Muscle of back (tissue), 11 donors: ENCODE data around the gene COX4I1. TPM values are rescaled to one million over a fixed set of nuclear protein-coding genes. Genes with fewer than 3 reads are reported as not detected.
A peak's percentile ranks its signal among the peaks of the same experiment; 100 is the strongest.

ENCODE experiments used
- DNase-seq, 3 donors: peaks; one replicate each; pipeline versions ENCODE4 v3.0.0 to v3.0.0-alpha.2; 2013
- polyA plus RNA-seq, 10 donors: library from polyadenylated mRNA; unstranded; fragments of 120-200 nt; gene quantifications; one replicate each; pipeline ENCODE4 v1.2.1, GENCODE V29; 2013; ENCODE audit not compliant: insufficient read length in 10 of 10

COX4I1 gene
- polyA plus RNA-seq, 10 donors: 332 to 475 (median 380) TPM

DNA sequence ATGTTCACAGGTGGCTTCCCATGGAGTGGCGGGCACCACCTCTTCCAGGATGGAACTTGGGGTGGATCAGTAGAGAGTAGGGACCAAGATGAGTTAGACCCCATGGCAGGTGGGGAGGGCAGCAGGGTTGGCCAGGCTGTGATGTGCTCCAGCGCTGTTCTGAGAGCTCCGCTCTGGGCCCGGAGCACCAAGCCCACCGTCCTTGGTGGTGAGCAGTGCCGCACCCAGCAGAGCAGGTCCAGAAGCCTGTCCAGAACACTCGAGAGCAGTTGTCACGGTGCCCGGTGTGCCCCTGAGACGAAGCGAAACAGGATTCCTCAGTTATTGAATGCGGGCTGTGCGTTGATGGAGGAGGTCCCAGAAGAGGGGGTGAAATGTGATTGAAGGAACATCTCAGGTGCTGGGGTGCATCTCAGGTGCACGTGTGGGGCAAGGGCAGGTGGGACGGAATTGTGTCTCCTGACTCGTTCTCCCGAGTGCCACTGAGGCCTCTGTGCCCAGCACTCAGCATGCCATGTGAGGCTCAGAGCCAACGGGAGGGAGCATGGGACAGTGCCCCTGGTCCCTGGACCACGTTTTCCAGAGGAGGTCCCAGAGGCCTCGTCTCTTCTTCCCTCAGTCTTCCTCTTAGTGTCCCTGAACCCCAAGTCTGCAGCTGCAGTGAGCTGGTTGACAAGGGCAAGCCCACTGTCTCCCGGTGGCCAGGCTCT lies 39.5 kb downstream of the COX4I1 start:
- DNase-seq: no peak

DNA sequence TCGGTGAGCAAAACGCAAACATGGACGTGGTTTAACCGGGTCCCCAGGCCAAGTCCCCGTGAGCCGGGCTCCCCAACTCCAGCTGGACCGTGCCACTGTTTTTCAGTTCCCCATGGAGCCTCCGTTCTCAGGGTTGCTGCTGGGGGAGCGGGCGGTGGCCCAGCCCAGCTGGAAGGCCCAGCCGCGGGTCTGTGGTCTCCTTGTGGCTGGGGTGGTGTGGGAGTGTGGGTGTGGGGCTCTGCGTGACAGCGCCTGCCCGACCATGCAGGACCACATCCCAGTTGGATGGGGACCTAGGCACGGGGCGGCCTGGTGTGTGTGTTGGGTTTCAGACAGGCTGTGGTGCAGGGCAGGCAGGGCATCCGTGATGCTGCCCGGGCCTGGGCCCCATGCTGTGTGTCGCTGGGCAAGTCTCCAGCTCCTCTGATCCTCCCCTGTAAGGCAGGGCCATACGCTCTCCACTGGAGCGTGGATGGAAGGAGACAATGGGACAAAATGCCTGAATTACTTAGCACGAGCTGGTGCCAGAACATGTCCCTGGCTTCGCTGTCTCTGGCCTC lies 40.3 kb downstream of the COX4I1 start:
- DNase-seq: no peak

DNA sequence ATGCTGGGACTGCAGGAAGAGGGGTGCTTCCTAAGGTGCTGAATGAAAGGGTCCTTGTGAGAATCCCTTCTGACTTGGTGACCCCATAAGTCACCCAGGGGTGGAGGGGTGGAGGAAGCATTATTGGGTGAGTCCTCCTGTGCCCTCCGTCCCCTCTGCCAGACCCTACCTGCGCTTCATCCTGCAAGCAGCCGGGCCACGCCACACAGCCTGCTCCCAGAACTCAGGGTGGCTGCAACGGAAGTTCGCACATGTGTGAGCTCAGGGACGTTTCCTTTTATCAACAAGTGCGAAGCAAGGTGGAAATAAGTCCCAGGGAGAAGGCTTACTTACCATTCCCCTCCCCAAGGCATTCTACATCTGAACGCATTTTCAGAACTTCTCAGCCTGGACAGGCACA lies 40.9 kb downstream of the COX4I1 start:
- no peak for DNase-seq

DNA sequence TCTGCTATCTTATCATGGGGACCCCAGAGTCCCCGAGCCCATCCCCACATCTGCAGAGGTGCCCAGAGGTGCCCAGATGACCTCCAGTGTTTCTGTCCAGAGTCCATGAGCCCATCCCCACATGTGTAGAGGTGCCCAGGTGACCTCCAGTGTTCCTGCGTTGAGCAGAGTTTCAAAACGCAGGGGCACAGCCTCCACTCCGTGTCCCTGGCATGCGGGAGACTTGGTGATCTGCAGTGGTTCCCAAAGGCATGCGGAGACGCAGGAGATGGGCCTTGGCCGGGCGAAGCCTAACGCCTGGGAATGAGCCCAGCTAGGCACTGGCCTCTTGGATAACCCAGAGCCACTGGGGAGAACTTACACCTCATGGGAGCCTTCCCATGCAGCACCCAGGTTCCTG lies 41.3 kb downstream of the COX4I1 start:
- no peak for DNase-seq

DNA sequence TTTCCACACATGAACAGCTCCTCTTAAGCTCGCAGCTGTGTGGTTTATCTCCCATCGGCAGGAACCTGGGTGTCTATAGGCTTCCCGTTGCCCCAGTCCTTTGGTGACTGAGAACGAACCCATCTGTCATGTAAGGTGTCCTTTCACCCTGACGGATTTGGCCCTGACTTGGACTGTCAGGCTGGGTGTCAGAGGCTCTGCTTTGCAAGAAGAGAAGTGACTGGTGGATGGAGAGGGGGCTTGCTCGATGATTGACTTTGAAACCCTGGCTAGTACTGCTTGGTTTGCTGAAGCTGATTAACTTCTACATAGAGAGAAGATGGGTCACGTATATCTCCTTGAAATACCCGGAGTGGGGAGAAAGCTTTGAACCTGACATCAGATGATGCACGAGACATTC lies 42.9 kb downstream of the COX4I1 start:
- no peak for DNase-seq

DNA sequence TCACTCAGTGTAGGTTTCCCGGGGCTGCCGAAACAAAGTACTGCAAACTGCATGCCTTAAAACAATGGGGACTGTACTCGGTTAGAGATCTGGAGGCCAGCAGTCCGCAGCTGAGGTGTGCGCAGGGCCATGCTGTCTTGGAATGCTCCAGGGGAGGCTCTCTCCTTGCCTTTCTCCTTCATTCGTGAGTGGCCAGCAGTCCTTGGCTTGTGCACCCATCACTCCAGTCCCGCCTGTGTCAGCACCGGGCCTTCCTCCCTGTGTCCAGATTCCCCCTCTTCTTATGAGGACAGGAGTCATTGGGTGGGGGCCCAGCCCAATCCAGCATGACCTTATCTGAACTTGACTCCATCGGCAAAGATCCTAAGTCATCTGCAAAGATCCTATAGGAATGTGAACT lies 43.4 kb downstream of the COX4I1 start:
- DNase-seq: no peak

DNA sequence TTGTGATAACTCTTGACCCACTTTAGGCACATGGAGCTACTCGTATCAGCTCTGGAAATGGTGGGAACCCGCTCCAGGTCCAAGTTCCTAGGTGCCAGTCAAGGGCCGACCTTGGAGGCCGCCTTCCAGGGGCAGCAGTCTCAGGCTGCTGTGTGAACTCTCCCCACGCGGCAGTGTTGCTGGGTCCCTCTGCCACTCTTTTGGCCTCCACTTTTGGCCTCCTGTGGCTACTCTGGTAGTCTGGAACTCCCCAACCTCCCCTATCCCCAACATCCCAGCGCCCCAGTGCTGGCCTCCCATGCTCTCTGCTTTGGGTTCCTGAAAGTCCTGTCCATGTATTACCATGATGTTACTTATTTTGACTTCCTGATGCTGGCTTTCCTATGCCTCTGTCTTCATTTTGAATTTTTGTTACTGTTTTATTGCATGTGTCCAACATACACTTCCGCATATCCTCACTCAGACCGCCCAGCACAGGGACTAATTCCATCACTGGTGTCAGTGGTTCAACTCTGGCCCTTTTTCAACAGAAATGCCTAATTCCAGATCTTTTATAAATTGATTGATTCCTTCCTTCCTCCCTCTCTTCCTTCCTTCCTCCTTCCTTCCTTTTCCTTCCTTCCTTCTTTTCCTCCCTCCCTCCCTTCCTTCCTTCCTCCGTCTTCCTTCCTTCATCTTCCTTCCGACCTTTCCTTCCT lies 44.1 kb downstream of the COX4I1 start:
- DNase-seq: no peak

DNA sequence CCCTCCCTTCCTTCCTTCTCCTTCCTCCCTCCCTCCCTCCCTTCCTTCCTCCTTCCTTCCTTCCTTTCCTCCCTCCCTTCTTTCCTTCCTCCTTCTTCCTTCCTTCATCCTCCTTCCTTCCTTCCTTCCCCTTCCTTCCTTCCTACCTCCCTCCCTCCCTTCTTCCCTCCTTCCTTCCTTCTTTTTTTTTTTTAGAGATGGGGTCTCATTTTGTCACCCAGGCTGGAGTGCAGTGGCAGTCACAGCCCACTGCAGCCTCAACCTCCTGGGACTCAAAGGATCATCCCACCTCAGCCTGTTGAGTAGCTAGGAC lies 44.6 kb downstream of the COX4I1 start:
- no peak for DNase-seq

DNA sequence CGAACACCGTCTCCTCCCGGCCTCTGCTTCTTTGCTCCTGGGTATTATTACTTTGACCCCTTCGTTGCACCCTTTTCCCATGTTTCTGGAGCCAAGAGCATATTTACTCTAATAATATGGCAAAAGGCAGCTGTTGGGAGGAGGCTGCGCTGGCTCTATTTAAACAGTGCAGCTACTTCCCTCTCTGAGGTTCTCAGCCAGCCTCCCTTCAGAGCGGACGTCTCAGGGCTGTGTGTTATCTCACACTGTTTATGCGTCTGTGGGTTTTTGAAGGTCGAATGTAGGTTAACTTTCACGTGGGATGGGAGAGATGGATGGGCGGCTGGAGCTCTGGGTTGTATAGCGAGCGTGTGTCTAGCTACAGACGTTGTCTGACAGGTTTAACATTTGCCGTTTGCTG lies 45.3 kb downstream of the COX4I1 start:
- DNase-seq: peak in 1 of 3 donors; percentile 63

DNA sequence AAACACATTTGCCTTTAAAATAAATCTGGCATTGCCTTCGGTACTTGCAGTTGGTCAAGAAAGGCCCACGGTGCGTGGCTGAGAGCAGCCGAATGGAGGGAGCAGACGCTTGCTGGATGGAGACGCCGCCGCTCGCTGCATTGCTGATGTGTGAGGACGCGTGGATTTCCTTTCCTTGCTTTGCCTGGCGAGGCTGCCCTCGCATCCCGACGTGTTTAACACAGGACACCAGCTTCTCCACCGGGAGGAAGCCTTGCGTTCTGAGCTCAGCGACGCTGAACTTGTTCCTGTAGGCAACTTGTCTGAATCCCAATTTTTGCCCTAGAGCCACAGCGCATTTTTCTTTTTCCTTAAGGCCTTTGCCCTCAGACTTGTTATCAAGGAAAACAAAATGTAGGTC lies 45.8 kb downstream of the COX4I1 start:
- no peak for DNase-seq

DNA sequence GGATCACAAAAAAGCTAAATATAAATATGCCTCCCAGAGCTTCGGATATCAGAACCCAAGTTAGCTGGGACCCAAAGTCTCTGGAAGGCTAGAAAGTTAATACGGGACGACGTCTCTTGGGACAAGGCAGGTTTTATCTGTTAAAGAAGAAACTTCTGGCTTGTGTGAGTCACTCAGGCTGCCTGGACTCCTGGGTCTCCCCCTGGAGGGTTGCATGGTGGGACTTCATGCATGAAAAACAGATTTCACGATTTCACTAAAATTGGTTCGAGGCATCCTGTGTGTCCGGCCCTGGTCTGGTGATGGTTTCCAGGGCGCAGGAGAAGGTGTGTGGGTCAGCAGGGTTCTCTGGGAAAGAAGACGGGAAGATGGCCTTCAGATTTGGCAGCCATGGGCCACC lies 47.0 kb downstream of the COX4I1 start:
- DNase-seq: no peak

DNA sequence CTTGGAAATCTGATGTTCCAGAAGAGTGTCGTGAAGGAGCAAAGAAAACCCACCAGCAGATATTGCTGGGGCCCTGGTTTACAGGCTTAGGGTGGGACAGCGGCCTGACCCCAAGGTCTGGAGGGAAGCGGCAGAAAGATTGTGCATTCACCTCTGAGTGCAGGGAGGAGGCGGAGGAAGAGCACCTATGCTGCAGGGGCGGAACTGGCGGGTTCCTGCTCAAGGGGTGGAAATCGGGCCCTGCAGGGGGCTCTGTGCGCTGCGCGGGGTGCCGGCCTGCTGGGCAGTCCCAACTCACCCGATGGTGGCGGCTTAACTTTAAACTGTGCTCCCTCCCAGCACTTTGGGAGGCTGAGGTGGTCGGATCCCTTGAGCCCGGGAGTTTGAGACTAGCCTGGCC lies 47.5 kb downstream of the COX4I1 start:
- DNase-seq: no peak

DNA sequence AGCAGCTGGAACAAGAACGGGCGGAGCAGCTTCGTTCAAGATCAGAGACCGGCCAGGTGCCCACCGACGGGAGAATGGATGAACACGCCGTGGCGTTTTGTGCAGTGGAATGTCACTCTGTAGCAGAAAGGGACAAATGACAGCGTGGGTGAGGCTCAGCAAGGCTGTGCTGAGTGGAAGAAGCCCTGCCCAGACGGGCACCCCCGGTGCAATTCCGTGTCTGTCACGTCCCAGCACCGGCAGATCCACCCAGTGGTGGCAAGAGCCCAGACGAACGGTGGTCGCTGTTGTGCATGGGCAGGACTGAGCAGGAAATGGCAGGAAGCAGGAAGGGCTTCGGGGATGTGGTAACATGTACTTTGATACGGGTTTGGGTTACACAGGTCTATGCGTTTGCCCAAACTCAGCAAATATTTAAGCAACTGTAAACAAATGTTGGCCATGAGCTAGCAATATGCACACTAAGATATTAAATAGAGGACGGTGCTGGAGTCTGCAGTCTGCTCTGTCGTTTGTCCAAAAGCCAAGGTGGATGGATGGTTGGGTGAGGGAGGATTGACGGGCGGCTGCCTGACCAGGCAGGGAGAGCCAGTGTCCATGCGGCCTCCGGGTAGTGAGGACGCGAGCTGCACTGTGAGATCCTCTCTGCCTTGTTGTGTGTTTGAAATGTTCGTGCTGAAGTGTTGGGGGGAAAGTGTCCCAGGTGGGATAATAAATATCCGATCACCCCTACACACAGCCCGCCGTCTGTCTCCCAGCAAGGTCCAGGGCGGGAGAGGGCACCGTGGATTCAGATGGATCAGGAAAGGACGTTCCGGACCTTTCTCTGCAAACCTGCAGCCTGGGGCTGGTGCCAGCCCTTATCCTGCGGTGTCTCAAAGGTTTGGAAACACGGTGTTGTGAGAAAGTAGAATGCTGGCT lies 48.4 kb downstream of the COX4I1 start:
- no peak for DNase-seq

DNA sequence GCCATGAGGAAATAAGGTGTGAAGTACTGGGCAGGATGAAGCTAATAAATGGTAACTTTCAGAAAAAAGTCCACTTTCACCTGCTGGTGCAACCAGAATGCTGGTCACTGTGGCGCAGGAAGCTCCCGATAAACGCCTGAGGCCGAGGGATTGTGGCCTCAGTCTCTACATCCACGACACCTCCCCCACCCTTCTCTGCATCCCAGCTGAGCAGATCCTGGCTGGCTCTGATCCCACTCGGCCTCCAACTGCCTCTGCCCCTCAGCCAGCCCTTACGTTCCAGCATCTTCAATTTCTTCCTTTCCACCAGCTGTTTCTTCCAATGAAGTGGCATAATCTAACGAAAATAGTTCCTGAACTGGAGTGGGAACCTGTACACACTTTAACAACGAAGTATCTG lies 49.5 kb downstream of the COX4I1 start:
- no peak for DNase-seq

DNA sequence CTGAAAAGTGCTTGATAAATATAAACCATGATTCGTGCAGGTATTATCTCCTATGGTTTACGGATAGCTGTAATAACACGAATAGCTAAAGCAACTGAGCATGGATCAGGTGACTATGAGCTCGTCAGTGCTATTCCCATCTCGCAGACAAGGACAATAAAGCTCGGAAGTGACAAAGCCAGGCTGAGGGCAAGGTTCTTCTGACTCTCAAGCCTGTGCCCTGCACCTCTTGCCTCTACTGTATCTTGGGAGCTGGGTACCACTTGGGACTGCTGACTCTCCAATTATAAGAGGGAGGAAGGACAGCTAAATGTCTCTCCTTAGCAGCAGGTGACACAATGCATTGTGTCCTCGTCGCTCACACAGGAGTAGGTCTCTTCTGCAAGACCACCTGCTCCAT lies 49.9 kb downstream of the COX4I1 start:
- DNase-seq: no peak

DNA sequence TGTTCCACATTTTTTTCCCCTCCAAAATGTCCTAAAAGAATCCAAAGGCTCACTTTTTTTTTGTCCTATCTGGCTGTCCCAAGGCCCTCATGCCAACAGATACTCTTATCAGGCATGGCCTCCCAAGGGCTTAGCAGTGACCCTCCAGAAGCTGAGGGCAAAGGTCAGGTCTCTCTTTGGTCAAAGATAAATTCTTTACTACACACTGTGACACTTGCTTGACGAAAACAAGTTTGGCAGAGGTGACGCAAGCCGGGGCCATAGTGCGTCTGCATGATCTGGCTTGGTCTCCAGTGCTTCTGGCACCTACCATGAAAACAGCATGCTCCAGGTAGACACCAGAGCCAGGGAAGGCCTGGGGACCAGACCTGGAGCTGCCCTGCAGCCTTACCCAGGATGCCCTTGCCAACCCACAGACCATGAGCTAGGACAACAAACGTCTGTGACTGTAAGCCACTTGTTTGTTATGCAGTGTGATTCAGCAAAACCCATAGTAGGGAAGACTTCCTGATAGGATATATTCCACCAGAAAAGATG lies 50.9 kb downstream of the COX4I1 start:
- no peak for DNase-seq

DNA sequence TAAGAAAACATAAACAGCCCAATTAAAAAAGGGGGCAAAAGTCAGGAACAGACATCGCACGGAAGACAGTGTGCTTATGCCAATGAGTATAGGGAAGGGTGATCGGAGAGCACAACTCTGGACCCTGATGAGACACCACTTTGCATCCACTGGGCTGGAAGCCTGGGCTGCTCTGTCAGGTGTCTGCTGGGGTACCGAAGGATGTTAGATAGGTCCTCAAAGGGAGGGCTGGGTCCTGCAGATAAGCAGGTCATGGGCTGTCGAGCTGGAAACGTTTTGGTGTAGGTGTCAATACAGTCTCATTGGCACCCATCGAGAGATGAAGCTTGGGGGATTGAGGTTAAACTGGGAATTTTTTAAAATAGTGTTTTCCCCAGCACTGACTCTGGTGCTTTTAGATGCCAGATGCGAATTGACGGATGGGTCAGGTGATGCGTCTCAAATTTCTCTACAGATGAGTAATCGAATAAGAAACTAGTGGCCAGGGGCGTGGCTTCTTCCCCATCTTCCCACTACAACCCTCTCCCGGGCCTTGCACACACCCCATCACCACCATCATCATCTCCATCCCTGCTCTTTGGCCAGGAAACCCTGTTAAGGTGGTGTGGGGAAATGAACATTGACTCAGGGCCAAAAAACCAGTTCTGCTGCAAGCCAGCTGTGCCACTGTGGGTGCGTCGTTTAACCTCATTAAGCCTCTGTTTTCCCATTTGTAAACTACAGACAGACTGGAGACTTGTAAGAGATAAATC lies 51.7 kb downstream of the COX4I1 start:
- no peak for DNase-seq

DNA sequence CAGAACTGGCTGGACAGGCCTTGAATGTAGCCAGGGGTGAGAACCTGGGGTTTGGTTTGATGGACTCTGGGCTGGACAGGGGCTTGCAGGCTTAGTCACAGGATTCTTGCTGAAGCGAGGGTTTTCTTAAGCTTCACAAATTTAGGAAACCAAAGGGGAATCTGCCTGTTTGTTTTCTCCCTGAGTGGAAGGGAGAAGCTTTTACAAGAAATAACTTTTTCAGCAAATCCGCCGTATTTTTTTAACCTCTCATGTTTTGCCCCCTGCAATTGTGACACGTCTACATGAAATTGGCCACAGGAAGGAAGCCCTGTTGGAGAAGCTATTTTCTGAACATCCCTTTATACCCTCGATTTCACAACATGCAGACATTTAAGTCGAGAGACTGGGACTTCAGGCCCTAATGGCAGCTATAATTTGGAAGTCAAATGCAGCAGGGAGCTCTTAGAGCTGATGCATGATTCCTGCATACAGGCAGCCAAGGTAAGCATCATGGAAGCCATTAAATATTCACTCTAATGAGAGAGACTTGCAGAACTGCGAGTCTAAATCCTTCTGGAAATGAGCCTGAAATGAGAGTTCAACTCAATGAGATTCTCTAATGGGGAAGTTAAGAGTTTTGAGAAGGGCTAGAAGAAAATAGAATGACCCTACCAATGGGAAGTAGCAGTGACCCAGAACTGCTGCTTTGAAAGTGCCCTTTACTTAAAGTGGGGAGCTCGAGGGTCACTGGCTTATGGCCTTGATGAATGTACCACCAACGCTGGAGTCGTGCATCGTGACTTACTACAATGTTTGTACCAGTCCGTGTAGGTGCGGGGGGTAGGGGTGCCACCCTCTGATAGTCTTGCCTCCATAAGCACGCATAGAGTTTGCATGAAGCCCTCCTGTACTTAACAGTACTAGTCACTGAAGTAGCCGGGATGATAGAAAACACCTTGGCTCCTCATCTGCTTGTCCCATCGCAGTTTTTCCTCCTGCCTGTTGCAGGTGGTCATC lies 54.4 kb downstream of the COX4I1 start:
- DNase-seq: peak in 1 of 3 donors; percentile 33

DNA sequence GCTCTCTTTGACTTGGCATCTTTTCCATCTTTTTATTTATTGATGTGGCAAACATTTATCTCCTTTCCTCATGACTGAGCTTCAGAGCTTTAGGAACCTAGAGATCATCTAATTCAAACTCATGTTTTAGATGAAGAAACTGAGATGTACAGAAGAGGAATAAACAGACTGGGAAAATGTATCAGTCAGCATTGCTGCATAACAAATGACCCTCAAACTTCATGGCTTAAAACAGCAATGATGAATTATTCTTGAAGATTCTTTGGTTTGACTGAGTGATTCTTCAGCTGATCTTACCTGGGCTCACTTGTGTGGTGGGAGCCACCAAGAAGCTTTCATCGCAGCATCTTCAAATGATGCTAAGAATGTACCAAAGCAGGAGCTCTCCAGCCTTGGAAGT lies 55.4 kb downstream of the COX4I1 start:
- no peak for DNase-seq

DNA sequence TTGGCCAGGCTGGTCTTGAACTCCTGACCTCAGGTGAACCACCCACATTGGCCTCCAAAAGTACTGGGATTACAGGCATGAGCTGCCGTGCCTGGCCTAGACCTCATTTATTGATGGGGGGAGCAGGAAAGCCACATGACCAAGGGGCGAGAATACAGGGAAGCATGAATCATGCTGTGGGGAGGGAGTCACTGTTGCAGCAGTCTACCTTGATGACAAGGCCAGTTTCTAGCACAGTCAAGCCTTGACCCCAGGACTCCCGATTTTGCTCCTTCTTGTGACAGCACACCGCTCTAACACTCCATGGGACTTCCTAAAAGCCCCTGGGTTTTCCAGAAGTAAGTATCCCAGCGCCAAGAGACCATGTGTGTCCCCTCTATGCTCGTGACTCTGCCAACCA lies 56.6 kb downstream of the COX4I1 start:
- no peak for DNase-seq
